Myocyte (in vitro differentiated cells): ENCODE measurements around the gene HJV. TPM values are rescaled to one million over a fixed set of nuclear protein-coding genes. Genes with fewer than 3 reads are reported as not detected.
"Not testable (repeated sequence)": the region's sequence is repeated elsewhere in the genome, so short reads cannot be mapped to it uniquely, and the experiment has no call there.

Source experiments
- DNase-seq: peaks from one replicate; pipeline ENCODE4 v3.0.0-alpha.2; 2012; ENCODE audit warnings: low read depth
- polyA plus RNA-seq: library from polyadenylated mRNA; unstranded; fragments of >200 nt; gene quantifications from one replicate; pipeline ENCODE4 v1.2.1, GENCODE V29; 2012; ENCODE audit warnings: missing spikeins
- total RNA-seq: library from RNA; depleted of rRNA; stranded (reverse); fragments of >200 nt; gene quantifications from 2 replicates; pipeline ENCODE4 v1.2.3, GENCODE V29; 2014

The HJV gene, protein sequence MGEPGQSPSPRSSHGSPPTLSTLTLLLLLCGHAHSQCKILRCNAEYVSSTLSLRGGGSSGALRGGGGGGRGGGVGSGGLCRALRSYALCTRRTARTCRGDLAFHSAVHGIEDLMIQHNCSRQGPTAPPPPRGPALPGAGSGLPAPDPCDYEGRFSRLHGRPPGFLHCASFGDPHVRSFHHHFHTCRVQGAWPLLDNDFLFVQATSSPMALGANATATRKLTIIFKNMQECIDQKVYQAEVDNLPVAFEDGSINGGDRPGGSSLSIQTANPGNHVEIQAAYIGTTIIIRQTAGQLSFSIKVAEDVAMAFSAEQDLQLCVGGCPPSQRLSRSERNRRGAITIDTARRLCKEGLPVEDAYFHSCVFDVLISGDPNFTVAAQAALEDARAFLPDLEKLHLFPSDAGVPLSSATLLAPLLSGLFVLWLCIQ
- 184 and 334 TPM in 2 replicates for total RNA-seq
- 35.7 TPM for polyA plus RNA-seq

DNA sequence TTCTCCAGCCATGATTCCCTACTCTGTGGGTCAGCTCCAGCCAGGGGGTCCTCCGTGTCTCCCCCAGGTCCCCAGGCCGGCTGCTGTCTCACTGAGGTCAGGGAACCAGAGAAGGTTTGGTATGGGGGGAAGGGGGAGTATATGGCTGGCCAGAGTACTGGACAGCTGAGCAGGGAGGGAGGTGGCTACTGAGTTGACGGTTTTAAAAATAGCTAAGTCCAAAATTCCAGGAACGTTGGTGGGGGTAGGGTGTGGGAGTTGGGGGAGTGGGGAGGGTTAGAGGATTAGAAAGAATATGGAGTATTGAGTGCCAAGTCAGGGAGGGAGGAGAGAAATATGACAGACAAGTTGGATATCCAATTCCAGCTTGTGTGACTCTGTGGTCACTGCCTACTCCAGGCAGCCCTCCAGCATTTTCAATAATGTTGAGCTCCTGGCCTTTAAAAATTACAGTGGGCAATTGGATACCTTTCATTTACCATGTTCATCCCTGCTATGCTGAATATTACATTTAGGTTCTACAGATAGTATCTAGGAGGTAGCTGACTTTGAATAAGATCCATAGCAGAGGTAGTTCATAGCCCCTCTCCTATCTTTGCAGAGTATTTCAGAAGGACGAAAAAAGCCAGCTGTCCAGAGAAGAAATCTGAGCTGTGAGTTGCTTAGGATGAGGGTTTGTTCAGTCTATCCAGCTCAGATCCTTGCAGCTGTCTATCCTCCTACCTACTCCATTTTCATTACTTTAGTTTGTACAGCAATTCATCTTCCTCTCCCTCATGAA is at the start of gene HJV:
HJV (minus strand) TSS at position 114 of the 781 bp plus-strand sequence. CDS start 1,504 bp downstream, outside the sequence.
- peak; percentile 98 for DNase-seq

DNA sequence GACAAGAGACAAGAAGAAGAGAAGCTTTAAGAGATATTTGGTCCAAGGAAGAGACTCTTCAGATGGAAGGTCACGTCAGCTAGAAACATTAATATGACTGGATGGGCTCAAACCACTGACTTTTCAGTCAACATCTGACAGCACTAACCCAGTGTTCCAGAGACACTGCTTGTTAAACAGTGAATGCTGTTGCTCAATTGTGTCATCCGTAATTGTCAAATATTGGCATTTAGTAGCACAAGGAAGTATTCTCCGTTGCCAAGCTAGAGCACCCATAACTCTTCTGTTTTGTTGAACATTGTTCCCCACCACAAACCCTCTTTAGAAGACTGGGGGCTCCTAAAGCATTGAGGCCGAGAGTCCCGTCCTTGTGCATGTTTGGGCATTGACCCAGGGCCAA is 37.6 kb upstream of the HJV start:
- not testable (repeated sequence) for DNase-seq

DNA sequence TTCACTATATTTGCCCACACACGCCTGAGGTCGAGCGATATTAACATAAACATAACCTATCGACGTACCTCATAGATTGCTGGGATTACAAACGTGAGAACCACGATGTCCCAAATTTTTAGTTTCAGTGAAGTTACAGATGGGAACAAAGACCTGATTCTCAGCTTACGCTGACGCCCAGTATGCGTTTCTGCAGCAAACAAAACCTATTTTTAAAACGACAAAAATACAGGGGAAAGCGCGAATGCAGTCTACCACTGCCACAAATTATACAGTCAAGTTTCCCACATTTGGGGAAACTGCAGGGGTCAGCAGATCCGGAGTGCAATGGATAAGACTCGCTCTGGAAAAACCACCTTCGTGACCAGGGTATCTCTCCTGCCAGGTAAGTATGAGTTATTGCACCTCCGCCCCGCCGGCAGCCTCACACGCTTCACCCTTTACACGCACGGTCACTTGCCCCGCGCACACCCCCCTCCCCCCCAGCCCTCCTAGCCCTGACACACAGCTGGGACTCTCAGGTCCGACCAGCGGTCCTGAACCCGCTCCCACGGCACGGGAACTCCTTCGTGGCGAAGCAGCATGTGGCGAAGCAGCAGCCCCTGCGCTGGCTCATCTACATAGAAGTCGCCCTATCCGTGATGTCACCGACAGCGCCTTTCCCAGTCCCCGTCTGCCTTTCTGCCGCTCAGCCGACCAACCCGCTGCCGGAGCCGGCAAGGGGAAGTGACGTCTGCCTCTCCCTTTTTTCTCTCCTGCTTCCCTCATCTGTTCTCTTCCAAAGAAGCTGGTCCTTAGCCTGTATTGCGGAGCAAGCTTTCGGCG is 30.5 kb upstream of the HJV start:
- peak; percentile 92 for DNase-seq

DNA sequence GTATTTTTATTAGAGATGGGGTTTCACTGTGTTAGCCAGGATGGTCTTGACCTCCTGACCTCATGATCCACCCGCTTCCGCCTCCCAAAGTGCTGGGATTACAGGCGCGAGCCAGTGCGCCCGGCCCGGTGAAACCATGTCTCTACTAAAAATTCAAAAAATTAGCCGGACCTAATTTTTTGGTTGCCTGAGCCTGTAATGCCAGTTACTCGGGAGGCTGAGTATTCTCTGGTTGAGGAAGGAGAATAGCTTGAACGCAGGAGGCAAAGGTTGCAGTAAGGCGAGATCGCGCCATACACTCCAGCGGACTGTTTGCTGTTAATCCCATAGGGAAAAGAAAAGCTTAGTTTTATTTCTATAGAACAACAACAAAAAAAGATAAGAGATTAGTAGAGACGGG is 29.9 kb upstream of the HJV start:
- peak; percentile 16 for DNase-seq

DNA sequence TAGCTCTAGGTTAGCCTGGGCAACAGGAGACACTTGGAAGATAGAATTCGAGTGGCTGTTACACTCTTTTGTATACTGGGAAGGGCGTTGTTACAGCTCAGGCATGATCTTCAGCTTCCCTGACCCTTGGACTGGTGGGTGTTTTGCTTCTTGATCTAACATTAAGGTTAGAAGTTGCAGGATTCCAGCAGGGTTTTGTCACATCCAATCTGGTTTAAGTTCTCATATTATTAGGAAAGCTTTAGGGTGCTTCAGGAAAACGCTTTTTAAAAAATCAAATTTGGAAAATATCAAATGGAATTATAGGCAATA is 29.1 kb upstream of the HJV start:
- not testable (repeated sequence) for DNase-seq

DNA sequence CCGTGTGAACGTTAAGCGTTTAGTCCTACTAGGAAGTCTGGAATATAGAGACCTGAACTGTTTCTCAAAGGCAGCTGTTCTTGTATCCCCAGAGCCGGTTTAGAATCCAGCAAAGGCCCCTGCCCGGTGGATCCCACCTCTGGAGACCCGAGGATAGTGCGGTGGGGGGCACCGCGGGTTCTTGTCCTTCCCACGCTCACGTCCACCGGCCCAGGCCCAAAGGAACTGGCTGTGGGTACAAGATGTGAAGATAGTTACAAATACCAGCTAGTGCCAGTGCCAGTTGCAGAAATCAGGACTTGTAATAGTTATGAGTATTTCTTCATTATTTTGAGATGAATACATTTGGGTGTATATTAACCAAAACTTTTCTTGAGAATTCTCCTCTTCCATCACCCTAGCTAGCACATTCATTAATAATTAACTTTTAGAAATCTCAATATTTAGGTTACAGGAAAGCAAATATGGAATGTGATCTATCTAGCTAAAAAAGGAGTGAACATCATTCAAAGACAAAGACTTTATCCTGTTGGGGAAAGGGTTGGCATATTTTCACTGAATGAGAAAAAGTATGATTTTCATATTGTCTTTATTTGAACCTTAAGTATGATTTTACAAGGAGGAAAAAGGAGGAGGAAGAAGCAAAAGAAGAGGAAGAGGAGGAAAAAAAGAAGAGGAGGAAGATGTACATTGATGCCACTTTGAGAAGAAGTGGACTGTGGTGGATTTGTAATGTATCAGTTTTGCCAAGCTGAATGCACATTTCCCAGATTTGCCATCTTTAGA is 28.5 kb upstream of the HJV start:
- not testable (repeated sequence) for DNase-seq

DNA sequence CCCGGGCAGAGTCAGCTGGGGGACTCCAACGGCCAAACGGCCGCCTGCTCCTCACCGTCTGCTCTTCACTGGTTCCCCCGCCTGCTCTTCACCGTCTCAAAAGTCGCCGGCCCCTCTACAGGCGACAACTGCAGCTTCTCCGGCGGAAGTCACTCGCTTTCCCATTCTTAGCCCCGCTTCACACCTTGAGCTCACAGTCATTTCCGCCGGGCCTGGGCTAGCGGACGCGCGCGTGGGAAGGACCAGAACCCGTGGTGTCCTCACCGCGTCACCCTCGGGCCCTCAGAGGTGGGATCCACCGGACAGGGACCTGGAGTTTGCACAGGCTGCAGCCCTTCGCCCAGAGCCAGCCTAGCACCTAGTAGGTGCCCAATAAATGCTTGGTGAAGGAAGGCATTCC is 27.9 kb upstream of the HJV start:
- DNase-seq = no peak

DNA sequence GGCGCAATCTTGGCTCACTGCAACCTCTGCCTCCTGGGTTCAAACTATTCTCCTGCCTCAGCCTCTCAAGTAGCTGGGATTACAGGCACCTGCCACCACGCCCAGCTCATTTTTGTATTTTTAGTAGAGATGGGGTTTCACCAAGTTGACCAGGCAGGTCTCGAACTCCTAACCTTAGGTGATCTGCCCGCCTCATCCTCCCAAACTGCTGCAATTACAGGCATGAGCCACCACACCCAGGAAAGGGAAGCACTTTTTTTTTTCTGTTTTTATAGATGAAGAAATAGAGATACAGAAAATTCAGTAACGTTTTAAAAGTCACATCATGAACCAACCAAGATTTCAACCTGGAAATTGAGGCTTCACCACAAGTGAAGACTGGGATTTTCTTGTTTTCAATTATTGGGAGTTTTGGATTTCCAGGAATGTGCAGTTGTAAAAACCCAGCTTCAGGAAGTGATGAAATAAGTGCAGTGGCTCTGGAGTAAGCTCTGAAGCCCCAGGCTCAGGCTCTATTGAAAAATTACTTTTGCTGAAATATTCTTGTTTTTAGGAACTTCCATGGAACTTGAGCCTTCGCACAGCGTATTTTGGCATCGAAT is 27.1 kb upstream of the HJV start:
- DNase-seq = not testable (repeated sequence)

DNA sequence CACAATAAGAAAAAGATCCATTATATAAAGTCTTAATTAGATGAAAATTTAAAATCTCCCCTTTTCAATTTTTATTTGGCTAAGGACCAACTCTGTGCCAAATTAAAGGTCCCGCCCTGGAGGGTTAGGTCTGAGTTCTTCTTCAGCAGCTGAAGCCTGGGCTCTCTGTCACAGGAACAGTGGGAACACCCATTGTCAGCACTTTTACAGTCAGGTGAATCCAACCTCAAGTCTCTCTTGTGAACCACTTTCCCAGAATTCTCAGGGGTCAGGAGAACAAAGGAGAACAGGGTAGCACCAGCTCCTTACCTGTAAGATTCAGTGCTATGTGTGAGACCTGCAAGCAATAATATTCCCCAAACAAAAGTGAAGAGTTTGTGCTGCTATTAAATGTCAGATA is 25.1 kb upstream of the HJV start:
- DNase-seq = no peak

DNA sequence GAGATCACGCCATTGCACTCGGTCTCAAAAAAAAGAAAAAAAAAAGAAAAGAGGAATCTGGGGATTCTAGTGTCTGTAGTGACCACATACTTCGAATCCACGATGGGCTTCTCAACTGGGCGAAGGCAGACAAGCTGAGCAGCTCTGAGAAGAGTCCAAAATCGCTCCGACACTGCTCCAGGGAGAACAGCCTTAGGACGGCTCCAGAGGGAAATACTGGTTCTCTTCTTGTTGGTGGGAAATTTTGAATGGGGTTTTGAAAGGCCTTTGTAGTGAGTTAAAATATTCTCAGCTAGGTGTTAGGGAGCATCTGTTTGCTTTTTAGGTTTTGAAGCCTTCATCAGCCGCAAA is 18.3 kb upstream of the HJV start:
- no peak for DNase-seq

DNA sequence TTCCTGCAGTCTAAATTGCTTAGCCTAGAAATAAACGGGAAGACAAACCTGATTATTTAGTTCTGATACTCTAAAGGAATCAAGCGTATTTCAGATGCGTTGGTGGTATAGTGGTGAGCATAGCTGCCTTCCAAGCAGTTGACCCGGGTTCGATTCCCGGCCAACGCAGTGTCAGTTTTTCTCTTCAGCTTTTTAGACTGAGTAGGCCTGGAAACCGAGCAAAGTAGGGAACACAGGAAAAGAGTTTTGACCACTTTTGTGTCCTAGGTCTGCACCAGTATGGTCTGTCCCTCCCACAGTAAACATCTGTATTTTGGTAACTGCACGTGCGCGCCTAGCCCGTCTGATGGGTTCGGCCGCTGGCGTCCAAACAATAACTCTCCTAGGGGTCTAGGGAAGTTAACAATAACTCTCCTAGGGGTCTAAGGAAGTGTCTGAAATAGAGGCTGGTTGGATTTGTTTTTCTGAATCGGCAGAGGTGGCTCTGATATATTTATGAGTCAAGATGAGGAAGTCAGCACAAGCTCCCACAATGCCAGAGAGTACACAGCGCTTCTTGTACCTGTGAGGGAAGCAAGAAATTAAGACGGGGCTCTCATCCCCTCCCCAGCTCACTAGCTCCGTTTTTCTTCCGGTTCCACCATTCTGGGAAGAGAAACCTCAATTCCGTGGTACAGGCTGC is 15.6 kb upstream of the HJV start:
- peak; percentile 90 for DNase-seq

DNA sequence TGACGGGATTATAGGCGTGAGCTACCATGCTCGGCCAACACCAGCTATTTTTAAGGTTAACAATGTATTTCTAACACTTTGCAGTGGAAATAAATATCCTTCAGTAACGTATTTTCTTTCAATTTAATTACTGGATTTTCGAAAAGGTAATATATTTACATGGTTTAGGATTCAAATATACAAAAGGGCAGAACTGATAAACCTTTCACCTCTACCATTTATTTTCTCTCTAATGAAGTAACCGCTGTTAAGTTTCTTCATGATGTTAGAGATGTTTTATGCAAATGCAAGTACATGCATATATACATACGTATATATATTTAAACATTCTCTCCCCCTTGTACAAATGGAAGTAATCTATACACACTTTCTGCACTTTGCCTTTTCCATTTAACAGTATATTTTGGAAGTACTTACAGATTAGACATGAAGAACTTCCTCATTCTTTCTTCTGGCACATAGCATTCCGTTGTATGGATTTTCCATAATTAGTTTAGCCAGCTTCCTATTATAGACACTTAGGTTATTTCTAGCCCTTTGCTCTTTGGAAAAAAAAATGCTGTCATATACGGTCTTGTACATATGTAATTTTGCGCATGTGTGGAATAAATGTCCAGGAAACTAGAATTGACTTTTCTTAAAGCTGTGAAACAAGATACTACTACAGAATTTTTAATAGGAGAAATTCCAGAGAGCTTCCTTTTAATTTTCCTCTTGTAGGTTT is 14.9 kb upstream of the HJV start:
- no peak for DNase-seq

DNA sequence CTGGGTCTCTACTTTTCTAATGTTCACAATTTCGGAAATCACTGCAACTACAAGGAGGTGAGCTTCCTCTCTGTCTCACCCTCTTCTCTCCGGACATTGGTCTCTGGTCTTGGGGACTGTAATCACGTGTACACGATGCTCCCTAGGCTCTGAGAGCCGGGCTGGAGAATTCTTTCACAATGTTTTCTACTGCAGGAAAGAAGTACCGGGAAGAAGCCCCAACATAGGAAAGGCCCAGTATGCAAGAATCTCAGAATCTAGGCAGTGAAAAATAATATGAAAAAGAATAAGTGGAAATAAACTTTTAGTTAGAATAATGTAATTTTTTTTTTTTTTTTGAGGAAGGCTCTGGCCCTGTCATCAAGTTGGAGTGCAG is 13.5 kb upstream of the HJV start:
- peak; percentile 22 for DNase-seq

DNA sequence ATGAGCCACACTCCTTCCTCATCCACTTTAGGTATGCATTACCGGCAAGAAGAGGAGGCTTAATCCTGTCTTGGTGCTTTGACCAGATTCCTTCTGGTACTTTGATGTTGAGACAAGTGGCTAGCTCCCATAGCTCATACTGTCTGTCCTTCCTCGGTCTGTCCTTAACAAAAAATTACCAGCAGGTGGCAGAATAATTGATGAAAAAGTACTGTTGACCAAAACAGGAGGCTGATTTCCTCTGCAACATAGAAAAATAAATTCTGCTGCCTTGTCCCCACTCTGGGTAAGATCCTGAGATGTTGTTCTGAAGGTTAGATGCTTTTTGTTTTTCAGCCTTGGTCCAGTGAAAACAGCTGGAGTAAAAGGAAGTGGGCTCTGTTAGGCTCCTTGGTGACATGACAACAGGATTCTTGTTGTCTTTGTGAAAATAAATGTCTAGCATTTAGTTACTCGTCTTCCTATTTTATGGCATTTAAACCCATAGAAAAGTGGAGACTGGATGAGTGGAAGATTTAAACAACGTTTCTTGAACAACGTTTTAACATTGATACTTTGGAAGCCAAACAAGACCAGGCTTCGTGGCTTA is 11.2 kb upstream of the HJV start:
- DNase-seq = peak; percentile 68

DNA sequence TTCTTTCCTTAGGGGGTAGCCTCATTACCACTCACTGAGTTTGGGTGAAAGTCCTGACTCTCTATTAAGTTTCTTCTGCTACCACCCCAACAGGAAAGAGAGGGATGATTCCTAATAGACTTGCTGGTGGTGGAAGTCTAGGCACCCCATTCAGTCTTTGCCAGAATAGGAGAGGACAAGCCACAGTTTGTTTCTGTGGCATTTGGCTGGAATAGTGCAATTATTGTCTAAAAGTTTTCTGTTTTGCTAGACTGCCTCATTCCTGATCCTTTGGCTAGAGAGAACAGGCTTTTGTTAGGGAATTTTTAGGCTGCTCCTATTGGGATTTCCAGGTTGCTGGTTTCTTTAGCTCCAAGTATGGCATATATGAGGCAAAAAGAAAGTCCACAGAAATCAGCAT is 9.9 kb upstream of the HJV start:
- DNase-seq = no peak

DNA sequence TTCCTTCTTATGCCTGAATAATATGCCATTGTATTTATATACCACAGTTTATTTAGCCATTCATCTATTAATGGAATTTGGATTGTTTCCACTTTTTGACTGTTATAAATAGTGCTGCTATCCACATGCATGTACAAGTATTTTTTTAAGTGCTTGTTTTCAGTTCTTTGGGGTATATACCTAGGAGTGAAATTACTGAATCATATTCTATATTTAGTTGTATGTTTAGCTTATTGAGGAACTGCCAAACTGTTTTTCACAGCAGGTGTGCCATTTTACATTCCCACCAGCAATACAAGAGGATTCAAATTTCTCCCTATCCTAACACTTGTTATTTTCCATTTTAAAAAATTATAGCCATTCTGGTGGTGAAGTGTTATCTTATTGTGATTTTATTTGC is 7.6 kb upstream of the HJV start:
- peak; percentile 46 for DNase-seq

DNA sequence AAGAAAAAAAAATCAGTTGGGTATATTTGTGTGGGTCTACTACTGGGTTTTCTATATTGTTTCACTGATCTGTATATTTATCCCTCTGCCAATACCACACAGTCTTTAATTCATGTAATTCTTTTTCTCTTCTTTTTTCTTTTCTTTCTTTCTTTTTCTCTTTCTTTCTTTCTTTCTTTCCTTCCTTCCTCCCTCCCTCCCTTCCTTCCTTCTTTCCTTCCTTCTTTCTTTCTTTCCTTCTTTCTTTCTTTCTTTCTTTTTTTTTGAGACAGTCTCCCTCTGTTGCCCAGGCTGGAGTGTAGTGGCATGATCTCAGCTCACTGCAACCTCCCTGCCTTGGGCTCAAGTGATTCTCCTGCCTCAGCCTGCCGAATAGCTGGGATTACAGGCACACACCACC is 5.1 kb upstream of the HJV start:
- DNase-seq = not testable (repeated sequence)

DNA sequence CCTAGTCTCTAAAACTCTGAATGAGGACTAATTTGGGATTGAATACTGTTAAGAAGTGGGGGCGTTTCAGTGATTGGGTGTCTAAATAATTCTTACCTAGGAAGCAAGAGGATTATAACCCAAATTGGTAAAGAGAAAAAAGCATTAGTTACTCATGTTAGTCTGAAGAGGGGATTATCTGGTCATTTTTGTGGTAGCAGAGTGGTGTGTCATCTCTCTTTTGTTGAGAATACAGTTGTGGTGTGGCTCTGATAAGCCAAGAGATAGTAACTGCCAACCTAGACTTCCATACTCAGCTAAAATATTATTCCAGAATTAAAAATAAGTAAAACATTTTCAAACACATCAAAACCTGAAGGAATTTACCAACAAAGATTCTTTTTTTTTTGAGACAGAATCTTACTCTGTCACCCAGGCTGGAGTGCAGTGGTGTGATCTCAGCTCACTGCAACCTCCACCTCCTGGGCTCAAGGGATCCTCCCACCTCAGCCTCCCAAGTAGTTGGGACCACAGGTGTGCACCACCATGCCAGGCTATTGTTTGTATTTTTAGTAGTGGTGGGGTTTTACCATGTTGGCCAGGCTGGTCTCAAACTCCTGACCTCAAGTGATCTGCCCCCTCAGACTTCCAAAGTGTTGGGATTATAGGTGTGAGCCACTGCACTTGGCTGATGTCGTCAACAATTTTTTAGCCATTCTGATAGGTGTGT is 4.4 kb upstream of the HJV start:
- peak; percentile 53 for DNase-seq
